IPS DF 6.9 (cell line): ENCODE results near the gene POM121.
A peak's percentile ranks its signal among the peaks of the same experiment; 100 is the strongest.
"Not testable (repeated sequence)": the region's sequence is repeated elsewhere in the genome, so short reads cannot be mapped to it uniquely, and the experiment has no call there.

Experiments
- DNase-seq: peaks from one replicate; pipeline ENCODE4 v3.0.0-alpha.2; 2013; ENCODE audit warnings: low read depth, low spot score
- H3K27ac ChIP-seq: one replicate; pipeline ENCODE4 v1.5.1; 2013; ENCODE audit warnings: low read length, control low read depth
- H3K27me3 ChIP-seq: 2 replicates; pipeline ENCODE4 v1.6.1; 2013; ENCODE audit warnings: mild to moderate bottlenecking, low read length; ENCODE audit not compliant: control insufficient read depth, insufficient read depth
- H3K36me3 ChIP-seq: 2 replicates; pipeline ENCODE4 v1.6.1; 2013; ENCODE audit warnings: low read length; ENCODE audit not compliant: control insufficient read depth, insufficient read depth
- H3K4me1 ChIP-seq: 2 replicates; pipeline ENCODE4 v1.6.1; 2013; ENCODE audit warnings: low read length; ENCODE audit not compliant: control insufficient read depth, insufficient read depth
- H3K4me3 ChIP-seq: 2 replicates; pipeline ENCODE4 v1.5.1; 2013; ENCODE audit warnings: mild to moderate bottlenecking, low read length
- H3K9me3 ChIP-seq: 2 replicates; pipeline ENCODE4 v1.6.1; 2013; ENCODE audit warnings: low read length, inconsistent platforms; ENCODE audit not compliant: control insufficient read depth, insufficient read depth
- WGBS: extraction: QIAGEN DNeasy Blood & Tissue Kit; methylation state at CpG from one replicate; pipeline ENCODE4 v1.1.7; 2013; ENCODE audit warnings: mixed read lengths, missing lambda C conversion rate; ENCODE audit not compliant: insufficient read length, insufficient coverage; 5-methylcytosine and 5-hydroxymethylcytosine counted together

POM121 gene

GRCh38 chr7:72924386-72924732 is 536 bp upstream of the POM121 start:
- Histone ChIP-seq H3K9me3 (no peaks in the 10 kb centered on the region), H3K27me3 (no peaks in the 10 kb centered on the region), H3K36me3 (peaks cover 5% of the 10 kb centered on the region; the same call in 1 of the 2 replicates), H3K27ac (no peak overlapping the region), H3K4me1 (no peaks in the 10 kb centered on the region), H3K4me3 (peak overlapping the region; percentile 98; the same call in 1 of the 2 replicates)
- DNase-seq, result no peak
- no CpG with 5 or more reads among the region's 5 CpGs for WGBS

- H3K27me3 ChIP-seq, result no peaks in the 10 kb centered on the region
- H3K4me3 ChIP-seq, result peak overlapping the region; percentile 98; the same call in 1 of the 2 replicates
- peaks cover 5% of the 10 kb centered on the region; the same call in 1 of the 2 replicates for H3K36me3 ChIP-seq
- no peak overlapping the region for H3K27ac ChIP-seq
- DNase-seq, result no peak
- no CpG with 5 or more reads among the region's 35 CpGs for WGBS
- H3K4me1 ChIP-seq, result no peaks in the 10 kb centered on the region
- no peaks in the 10 kb centered on the region for H3K9me3 ChIP-seq
These were observed 738 bp downstream of the POM121 start for GRCh38 chr7:72925546-72926120.

GRCh38 chr7:72927791-72928190 is 2.9 kb downstream of the POM121 start:
- not testable (repeated sequence) for H3K9me3 ChIP-seq, DNase-seq, H3K4me3 ChIP-seq, H3K27ac ChIP-seq, H3K36me3 ChIP-seq, H3K27me3 ChIP-seq, H3K4me1 ChIP-seq
- WGBS, result no CpG with 5 or more reads among the region's 6 CpGs

- not testable (repeated sequence) for H3K27ac ChIP-seq, H3K4me1 ChIP-seq, DNase-seq, H3K4me3 ChIP-seq, H3K9me3 ChIP-seq, H3K27me3 ChIP-seq, H3K36me3 ChIP-seq
- no CpG with 5 or more reads among the region's 6 CpGs for WGBS
These were observed 3.3 kb downstream of the POM121 start for GRCh38 chr7:72928216-72928615.

- H3K36me3 ChIP-seq, H3K27ac ChIP-seq, DNase-seq, H3K9me3 ChIP-seq, H3K4me3 ChIP-seq, H3K4me1 ChIP-seq, H3K27me3 ChIP-seq: not testable (repeated sequence)
- WGBS, result no CpG with 5 or more reads among the region's 20 CpGs
These were observed 17.3 kb downstream of the POM121 start for GRCh38 chr7:72942022-72942705.

- not testable (repeated sequence) for H3K36me3 ChIP-seq, H3K9me3 ChIP-seq, H3K27ac ChIP-seq, H3K27me3 ChIP-seq, H3K4me1 ChIP-seq, H3K4me3 ChIP-seq, DNase-seq
- WGBS, result no CpG with 5 or more reads among the region's 25 CpGs
These were observed 18.1 kb downstream of the POM121 start for GRCh38 chr7:72942956-72943355.

GRCh38 chr7:72944937-72945336 is 20.0 kb downstream of the POM121 start:
- not testable (repeated sequence) for H3K9me3 ChIP-seq

GRCh38 chr7:72945597-72945996 is 20.7 kb downstream of the POM121 start:
- not testable (repeated sequence) for H3K4me1 ChIP-seq, H3K27ac ChIP-seq, H3K9me3 ChIP-seq, H3K27me3 ChIP-seq, DNase-seq, H3K36me3 ChIP-seq, H3K4me3 ChIP-seq
- no CpG with 5 or more reads among the region's 9 CpGs for WGBS

More at GRCh38 chr7:72944937-72945336, 20.0 kb downstream of the POM121 start:
- DNase-seq, H3K4me1 ChIP-seq, H3K27me3 ChIP-seq, H3K4me3 ChIP-seq, H3K27ac ChIP-seq, H3K36me3 ChIP-seq: not testable (repeated sequence)
- WGBS, result no CpG with 5 or more reads among the region's 15 CpGs

- not testable (repeated sequence) for H3K27ac ChIP-seq, H3K4me1 ChIP-seq, H3K9me3 ChIP-seq, H3K27me3 ChIP-seq, H3K4me3 ChIP-seq, H3K36me3 ChIP-seq, DNase-seq
- WGBS, result no CpG with 5 or more reads among the region's 22 CpGs
These were observed 21.3 kb downstream of the POM121 start for GRCh38 chr7:72946130-72946745.

- DNase-seq, H3K4me3 ChIP-seq, H3K9me3 ChIP-seq, H3K27ac ChIP-seq, H3K36me3 ChIP-seq, H3K27me3 ChIP-seq, H3K4me1 ChIP-seq: not testable (repeated sequence)
- WGBS, result no CpG with 5 or more reads among the region's 23 CpGs
These were observed 23.8 kb downstream of the POM121 start for GRCh38 chr7:72948714-72949113.

- not testable (repeated sequence) for H3K9me3 ChIP-seq, DNase-seq, H3K36me3 ChIP-seq, H3K4me3 ChIP-seq, H3K27me3 ChIP-seq, H3K4me1 ChIP-seq, H3K27ac ChIP-seq
- no CpG with 5 or more reads among the region's 9 CpGs for WGBS
These were observed 24.4 kb downstream of the POM121 start for GRCh38 chr7:72949276-72949675.
